Stimulated activated CD8-positive, alpha-beta memory T cell treated with anti-CD3 and anti-CD28 coated beads, Interleukin-7, amount 100 ng/mL, for 1 hour (primary cell): ENCODE measurements around the gene MFRP.
A peak's percentile ranks its signal among the peaks of the same experiment; 100 is the strongest.

ENCODE experiments used
- DNase-seq, 2 donors: peaks; one replicate each; pipeline ENCODE4 v3.0.0-alpha.2; 2020; ENCODE audit warnings: low read depth in 2 of 2

MFRP gene

DNA sequence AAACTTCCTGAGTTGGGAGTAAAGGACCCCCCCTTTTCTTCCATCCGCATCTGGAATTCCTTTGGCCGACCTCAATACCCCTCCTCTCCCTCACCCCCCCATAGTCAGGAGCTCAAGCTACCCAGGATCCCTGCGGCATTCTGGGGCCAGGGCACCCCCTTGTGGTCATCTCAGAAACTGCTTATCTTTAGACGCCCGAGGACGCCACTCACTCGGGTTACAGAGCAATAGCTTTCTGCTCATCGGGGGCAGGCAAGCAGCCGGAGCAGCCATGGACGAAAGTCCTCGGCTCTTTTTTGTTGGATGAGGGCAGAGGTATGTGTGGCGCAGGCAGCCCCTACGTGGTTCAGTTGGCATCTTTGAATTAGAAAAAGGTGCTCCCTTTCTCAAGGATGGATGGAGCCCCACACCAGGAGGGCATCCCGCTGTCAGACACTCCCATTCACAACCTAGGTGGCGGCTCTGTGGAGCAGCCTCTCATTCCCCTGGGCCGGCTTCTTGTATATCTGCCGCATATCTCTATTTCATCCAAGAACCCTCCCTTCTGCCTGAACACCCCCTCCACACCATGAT is 8.1 kb downstream of the MFRP start:
- DNase-seq = no peak

GRCh38 chr11:119337581-119338317 is 8.8 kb downstream of the MFRP start:
- no peak for DNase-seq

DNA sequence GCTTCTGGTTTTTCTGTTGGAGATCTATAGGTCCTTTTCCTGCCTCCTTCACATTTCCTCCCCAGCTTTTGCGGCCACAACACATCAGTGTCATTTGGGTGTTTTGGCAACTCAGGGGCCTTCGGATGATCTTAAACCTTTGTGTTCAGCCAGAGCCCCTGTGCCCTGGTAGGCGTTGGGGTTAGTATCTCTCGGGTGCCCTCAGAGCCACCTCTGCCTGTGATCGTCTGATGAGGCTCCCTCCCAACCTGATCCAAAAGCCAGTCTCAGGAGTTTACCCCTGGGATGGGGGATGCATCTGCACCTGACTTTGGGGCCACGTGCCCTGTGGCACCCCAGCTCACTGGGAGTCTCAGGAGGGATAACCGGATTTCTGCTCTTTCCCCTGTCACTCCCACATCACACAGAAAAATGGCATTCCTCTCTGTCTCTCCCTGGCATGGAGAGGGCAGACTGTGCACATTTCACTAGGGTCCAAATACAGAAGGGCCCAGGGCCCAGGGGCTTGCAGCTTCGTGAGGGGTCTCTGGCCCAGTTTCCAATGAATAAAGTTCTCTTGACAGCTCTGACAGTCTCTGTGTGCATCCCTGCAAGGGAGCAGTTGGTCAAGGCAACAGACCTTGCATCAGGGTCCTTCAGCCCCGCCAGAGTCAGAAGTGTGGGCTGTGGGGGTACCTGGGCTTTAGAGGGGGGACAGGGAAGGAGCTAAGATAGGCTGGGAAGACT is 9.6 kb downstream of the MFRP start:
- DNase-seq = no peak

- no peak for DNase-seq
Observed at GRCh38 chr11:119335655-119336543, 10.6 kb downstream of the MFRP start.

- no peak for DNase-seq
Observed at GRCh38 chr11:119335091-119335654, 11.3 kb downstream of the MFRP start.

GRCh38 chr11:119334174-119334930 is 12.2 kb downstream of the MFRP start, which contains the start of gene RNF26:
Gene RNF26, plus strand, starts transcription at chr11:119334527. Its CDS starts 596 bp downstream, at chr11:119335123.
- DNase-seq = peak; percentile 82 to 87

DNA sequence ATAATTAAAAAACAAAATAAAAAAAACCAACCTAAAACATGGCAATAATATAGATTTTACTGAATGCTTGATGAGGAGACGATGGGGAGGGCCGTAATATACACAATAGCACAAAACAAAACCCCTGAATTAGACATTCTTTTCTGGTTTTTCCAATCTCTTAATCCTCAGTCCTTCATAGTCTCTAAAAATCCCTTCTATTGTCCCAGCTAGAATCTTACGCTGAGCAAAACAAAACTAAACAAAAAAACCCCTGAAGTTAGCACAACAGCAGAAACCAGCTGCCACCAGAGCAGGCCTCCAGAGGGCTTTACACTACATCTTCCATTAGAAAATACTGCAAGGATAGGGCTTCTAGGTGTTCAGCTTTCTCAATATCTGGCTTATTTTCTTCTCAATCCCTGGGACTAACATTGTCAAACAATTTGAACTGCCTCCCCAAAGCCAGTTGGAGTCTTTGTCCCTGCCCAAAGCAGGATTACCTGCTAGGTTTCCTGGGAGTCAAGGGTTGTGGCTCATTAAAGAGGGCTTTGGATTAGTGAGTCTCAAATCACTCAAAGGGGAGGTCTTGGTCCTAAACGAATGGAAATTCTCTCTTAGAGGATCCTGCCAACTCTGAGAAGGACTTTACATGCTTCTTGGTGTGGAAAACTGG is 14.3 kb downstream of the MFRP start:
- no peak for DNase-seq

- DNase-seq = no peak
Observed at GRCh38 chr11:119330237-119330636, 16.3 kb downstream of the MFRP start.

- DNase-seq = no peak
Observed at GRCh38 chr11:119329320-119329719, 17.2 kb downstream of the MFRP start.

DNA sequence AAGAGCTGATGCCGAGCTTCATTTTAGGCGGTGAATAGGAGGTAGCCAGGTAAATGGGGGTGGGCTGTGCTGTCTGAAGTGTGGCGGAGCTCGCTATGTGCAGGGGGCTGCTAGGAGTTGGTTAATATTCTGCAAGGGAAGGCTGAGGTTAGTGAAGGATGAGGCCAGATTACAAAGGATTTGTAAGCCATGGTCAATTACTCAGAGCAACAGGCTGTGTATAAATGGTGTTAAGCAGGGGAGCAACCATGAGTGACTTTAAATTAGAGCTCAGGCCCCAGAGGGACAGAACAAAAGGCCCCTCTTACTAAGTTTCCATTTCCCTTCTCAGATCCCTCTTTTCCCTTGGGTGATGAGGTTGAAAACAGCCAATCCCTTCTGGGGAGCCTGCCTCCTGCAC is 22.3 kb downstream of the MFRP start:
- DNase-seq = no peak

- DNase-seq = peak; percentile 50 to 75
Observed at GRCh38 chr11:119323532-119324033, 22.9 kb downstream of the MFRP start.

DNA sequence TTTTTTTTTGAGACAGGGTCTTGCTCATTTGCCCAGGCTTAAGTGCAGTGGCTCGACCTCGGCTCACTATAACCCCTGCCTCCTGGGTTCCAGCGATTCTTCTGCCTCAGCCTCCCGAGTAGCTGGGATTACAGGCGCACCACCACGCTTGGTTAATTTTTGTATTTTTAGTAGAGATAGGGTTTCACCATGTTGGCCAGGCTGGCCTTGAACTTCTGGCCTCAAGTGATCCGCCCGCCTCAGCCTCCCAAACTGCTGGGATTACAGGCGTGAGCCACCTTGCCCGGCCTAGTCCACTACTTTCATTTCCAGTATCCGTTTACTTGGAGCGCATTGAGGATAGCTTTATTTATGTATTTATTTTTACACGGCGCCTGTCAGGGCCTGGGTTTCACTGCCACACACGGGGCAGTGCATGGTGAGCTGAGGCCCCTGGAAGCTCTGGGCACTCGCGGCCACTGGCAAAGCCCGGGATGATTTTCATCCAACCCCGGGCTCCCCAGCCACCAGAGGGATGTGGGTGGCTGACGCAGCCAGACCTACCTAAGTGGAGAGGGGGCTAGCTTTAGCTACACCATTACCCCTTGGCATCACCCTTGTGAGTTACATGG is 23.5 kb downstream of the MFRP start:
- DNase-seq = no peak

DNA sequence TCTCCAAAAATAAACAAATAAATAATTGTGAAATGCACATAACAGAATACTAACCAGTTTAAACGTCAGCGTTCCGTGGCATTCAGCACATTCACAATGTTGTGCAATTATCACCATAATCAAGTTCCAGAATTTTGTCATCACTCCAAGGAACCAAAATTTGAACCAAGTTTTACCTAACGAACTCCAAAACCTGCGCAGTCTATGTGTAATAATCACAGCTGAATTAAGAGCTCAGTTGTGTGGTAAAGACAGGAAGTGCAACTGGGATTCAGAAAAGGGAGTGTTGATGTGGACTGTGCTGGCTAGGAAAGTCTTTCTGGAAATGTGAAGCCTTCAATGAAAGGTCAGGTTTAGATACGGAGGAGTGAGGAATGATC is 24.2 kb downstream of the MFRP start:
- DNase-seq = no peak

DNA sequence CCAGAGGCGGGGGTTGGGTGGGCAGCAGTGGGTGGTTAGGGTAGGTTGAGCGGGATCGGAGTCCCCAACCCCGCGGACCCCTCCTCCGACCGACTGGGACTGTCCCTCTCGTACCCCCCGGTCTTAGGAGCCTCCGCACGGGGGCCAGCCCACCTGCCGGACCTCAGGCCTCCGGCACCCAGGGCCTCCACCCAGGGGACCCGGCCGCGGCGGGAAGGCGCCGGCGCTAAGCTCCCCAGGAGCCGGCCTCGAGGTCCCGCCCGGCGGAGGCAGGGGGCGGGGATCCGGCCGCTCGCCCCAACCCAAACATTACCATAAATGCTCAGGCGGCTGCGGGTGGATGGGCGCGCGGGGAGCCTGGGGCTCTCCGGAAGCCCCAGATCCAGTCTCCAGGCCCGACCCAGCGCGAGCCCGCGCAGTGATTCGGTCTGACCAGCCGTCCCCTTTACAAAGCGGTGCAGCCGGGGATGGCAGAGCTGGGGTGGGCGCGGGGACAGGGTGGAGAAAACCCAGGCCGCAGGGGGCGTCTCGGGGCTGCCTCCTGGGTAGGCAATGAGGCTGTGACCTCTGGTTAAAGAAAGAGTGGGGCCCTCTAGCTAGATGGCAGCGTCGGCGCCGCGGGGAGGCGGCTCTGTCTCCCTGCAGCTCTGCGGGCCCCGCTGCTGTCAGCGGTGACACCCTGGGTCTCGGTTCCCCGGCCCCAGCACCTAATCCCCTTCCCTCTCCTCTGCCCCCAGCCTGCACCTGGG is 25.6 kb downstream of the MFRP start:
- DNase-seq = no peak

- no peak for DNase-seq
Observed at GRCh38 chr11:119320240-119320775, 26.2 kb downstream of the MFRP start.

DNA sequence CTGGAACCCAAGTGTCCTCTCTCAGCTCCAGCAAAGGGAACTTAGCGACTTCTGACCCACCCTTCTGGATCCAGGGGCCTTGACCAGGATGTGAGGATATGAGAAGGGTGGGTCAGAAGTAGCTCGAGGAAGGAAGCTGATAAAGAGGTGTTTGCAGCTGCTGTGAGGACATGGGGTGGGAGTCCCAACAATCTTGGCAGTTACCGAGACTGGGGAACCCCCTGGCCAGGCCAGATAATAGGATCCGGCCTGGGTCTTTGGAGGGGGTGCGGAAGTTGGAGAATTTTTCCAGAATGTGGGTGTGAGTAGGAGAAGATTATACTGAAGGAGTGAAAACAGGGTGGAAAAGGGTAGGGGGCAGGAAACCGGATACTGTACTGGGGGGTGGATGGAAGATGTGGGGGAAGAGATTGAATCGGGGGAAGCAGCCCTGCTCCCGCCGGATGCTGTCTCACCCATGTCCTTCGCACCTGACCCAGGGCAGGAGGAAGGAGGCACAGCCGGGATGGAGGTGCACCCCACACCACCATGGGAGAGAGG is 26.7 kb downstream of the MFRP start:
- no peak for DNase-seq

DNA sequence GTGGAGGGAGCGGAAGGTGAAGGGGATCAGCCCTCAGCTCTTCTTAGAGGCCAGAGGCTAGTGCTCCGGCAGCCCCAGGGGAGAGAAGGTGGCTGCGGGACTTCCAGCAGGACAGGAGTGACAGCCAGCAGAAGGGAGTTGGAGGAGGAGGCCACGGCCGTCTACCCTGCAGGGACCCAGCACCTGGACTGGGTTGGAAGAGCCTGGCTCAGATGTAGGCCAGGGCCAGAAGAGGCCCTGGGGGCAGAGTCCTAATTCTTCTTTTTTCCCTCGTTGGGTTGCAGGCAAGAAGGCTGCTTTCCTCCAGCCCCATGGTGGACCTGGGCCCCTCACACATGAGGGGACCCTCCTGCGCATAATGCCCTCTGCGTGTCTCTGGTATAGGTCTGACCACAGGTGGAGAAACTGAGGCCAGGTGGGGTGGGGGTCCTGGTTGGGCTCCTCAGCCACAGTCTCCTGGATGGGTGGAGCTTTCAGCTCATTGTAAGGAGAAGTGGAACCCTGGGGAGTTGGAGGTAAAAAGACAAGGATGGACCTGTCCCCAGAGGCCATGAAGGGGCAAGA is 27.3 kb downstream of the MFRP start:
- DNase-seq = no peak
